GM21515 (cell line): ENCODE measurements around the gene TRIM33.

ENCODE experiments used
- ATAC-seq: cut with Tn5 transposase; IDR thresholded peaks from one replicate; pipeline ENCODE4 v1.9.1; 2021; ENCODE audit not compliant: unreplicated experiment

Gene TRIM33

GRCh38 chr1:114511032-114511785 is at the start of gene TRIM33:
TSS of gene TRIM33 (minus strand) at chr1:114511203. CDS start at chr1:114511076, 127 bp downstream.
- ATAC-seq = peak; percentile 78

GRCh38 chr1:114559356-114559755 is 48.4 kb upstream of the TRIM33 start:
- no peak for ATAC-seq

GRCh38 chr1:114558544-114558943 is 47.5 kb upstream of the TRIM33 start:
- ATAC-seq = no peak

DNA sequence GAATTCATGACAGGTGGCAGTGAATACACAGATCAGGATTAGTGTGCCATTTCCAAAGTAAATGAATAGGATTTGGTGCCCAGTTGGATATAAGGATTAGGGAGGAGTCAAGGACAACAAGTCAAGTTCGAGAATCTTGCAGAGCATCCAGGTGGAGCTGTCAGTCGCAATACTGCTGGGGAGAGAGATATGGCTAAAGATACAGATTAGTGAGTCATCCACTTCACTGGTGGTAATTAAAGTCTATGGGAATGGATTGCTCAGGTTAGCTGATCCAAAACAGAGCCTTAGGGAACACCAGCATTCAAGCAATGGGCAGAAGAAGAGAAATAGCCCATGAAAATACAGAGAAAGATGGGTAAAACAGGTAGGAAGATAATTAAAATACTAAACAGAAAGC is 43.6 kb upstream of the TRIM33 start:
- ATAC-seq = no peak

DNA sequence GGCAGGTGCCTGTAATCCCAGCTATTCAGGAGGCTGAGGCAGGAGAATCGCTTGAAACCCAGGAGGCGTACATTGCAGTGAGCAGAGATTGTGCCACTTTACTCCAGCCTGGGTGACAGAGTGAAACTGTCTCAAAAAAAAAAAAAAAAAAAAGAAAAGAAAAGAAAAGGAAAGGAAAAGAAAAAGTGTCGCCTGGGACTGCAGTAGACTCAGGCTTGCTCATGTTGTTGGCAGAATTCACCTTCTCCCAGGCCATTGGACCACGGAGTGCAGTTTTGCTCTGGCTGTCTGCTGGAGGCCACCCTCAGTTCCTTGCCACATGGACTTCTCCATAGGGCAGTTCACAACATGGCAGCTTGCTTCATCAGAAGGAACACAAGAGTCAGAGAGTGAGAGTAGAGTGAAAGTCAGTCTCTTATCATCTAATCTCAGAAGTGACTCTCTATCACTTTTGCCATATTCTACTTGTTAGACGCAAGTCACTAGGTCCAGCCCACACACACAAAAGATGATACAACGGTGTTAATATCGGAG is 41.2 kb upstream of the TRIM33 start:
- no peak for ATAC-seq

DNA sequence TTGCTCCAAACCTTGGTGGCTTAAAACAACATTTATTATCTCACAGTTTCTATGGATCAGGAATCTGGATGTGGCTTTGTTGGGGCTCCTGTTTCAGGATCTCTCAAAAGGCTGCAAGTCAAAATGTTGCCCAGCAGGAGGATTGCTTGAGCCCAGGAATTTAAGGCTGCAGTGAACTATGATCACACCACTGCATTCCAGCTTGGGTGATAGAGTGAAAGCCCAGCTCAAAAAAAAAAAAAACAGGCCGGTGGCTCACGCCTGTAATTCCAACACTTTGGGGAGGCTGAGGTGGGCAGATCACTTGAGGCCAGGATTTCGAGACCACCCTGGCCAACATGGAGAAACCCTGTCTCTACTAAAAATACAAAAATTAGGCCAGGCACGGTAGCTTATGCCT is 40.4 kb upstream of the TRIM33 start:
- no peak for ATAC-seq

- ATAC-seq = no peak
Observed at GRCh38 chr1:114550336-114550735, 39.3 kb upstream of the TRIM33 start.

- no peak for ATAC-seq
Observed at GRCh38 chr1:114549137-114549536, 38.1 kb upstream of the TRIM33 start.

GRCh38 chr1:114547076-114547475 is 36.1 kb upstream of the TRIM33 start:
- no peak for ATAC-seq

GRCh38 chr1:114545796-114546195 is 34.8 kb upstream of the TRIM33 start:
- ATAC-seq = no peak

GRCh38 chr1:114545315-114545714 is 34.3 kb upstream of the TRIM33 start:
- ATAC-seq = no peak

GRCh38 chr1:114540821-114541220 is 29.8 kb upstream of the TRIM33 start:
- ATAC-seq = no peak

DNA sequence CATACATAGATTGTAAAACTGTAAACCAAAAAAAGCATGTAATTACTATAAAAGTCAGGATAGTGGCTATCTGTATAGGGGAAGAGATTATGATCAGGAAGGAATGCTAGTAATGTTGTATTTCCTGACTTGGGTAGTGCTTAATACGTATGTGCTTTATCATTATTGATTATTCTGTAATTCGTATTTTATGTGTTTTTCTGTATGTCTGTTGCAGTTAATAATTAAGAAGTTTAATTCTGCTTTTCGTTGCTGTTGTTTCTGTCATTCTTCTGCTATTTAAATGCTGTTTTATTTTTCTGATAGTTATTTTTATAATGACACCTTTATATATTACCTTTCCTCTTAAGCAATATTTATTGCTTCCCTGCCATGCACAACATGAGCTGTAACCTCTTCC is 29.3 kb upstream of the TRIM33 start:
- no peak for ATAC-seq

DNA sequence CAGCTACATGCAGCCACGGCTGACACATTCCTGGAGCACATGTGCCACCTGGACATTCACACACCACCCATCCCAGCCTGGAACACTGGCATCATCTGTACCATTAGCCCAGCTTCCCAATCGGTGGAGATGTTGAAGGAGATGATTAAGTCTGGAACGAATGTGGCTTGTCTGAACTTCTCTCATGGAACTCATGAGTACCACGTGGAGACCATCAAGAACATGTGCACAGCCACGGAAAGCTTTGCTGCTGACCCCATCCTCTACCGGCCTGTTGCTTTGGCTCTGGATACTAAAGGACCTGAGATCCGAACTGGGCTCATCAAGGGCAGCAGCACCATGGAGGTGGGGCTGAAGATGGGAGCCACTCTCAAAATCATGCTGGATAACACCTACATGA is 25.0 kb upstream of the TRIM33 start:
- ATAC-seq = no peak

- ATAC-seq = no peak
Observed at GRCh38 chr1:114535401-114535800, 24.4 kb upstream of the TRIM33 start.

DNA sequence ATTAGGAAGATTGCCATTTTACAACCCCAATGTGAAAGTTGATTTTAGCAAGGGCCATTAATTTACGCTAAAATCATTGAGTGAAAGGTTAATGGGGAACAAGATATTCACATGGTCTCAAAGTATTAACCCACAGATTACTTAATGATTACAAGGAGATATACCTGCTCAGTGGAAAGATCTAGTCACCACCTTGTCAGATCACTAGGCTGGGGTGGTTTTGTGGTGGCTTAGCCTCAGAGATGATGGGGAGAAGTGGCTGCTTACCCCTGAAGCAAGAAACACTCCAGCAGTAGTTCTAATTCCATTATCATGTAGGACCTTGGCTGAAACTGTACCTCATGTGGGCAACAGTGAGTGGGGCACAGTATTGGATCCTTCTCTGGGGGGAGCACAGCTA is 20.1 kb upstream of the TRIM33 start:
- no peak for ATAC-seq

DNA sequence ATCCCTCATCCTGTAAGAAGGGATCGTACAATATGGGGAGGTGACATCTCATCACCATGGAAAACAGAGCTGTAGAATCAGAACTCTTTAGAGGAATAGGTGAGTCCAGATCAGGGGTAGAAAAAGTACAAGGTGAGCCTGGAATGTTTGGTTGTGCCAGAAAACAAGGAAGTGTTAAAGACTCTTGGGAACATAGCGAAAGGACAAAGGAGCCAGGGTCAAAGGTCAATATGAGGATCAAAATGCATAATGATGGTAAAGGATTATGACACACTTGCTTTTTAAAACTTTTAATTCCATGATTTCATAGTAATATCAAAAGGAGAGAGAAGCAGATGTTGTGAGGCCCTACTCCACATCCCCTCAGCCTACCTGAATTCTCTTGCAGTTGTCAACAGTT is 19.2 kb upstream of the TRIM33 start:
- ATAC-seq = no peak

GRCh38 chr1:114524944-114525343 is 13.9 kb upstream of the TRIM33 start:
- ATAC-seq = no peak

- ATAC-seq = no peak
Observed at GRCh38 chr1:114522264-114522575, 11.2 kb upstream of the TRIM33 start.

GRCh38 chr1:114521396-114522263 is 10.6 kb upstream of the TRIM33 start:
- ATAC-seq = no peak

- no peak for ATAC-seq
Observed at GRCh38 chr1:114517348-114517747, 6.3 kb upstream of the TRIM33 start.

DNA sequence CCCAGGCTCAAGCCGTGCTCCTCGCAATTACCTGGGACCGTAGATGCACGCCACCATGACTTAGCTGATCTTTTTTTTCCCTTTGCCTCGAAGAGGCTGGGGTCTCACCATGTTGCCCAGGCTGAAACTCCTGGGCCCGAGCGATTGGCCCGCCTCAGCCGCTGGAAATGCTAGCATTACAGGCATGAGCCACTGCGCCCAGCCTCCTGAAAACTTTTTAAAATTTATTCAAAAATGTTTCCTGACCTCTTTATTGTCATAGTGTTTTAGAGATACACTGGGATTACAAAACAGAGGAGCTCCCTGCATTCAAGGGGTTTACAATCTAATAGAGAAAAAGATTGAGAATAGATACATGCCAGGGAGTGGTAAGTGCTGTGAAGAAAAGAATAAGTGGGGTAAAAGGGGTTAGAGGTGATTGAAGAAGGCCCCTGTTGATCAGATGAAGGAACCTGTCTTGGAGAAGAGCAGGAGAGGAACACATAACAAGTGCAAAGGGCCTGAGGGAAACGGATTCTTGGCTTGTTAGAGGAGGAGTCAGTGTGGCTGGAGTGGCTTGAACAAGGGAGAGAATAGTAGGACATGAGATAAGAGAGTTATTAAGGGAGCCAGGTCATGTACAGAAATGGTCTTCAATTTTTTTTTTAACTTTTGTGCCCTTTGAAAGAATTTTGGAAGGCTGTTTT is 1.7 kb upstream of the TRIM33 start:
- no peak for ATAC-seq
